Measurements from ENCODE around the gene ZNF780B. TPM values are rescaled to one million over a fixed set of nuclear protein-coding genes. Genes with fewer than 3 reads are reported as not detected.

ZNF780B gene
- total RNA-seq, 4 donors from 2014 or later, result 5.4 to 9.8 (median 8.5) TPM

GRCh38 chr19:39993605-39994004 lies 62.4 kb downstream of the ZNF780B start:
- Histone ChIP-seq H3K4me3 (no peak overlapping the region), H3K36me3 (no peaks in the 10 kb centered on the region), H3K27ac (no peak overlapping the region), H3K27me3 (no peaks in the 10 kb centered on the region), H3K4me1 (peaks cover 18% of the 10 kb centered on the region), H3K9me3 (no peaks in the 10 kb centered on the region)
- no peak for DNase-seq (ENCODE audit: low spot score in 2 of 2)
- WGBS, result 100% methylated on average over 1 of the region's 1 CpG
- TF ChIP-seq POLR2A (IDR thresholded peaks at IDR 0.05) (no peak), CTCF (IDR thresholded peaks at IDR 0.05) (no peak), POLR2AphosphoS5 (IDR thresholded peaks at IDR 0.05) (no peak), EP300 (IDR thresholded peaks at IDR 0.05) (no peak)

GRCh38 chr19:39987596-39987995 lies 68.4 kb downstream of the ZNF780B start:
- H3K9me3 ChIP-seq, result peaks cover 22% of the 10 kb centered on the region
- H3K36me3 ChIP-seq, result peaks cover 5% of the 10 kb centered on the region
- TF ChIP-seq POLR2A (IDR thresholded peaks at IDR 0.05), result no peak
- no peak for TF ChIP-seq CTCF (IDR thresholded peaks at IDR 0.05)
- TF ChIP-seq POLR2AphosphoS5 (IDR thresholded peaks at IDR 0.05), result no peak
- no peak for TF ChIP-seq EP300 (IDR thresholded peaks at IDR 0.05)
- WGBS, result 96% methylated on average over 1 of the region's 1 CpG
- no peaks in the 10 kb centered on the region for H3K4me1 ChIP-seq
- H3K27ac ChIP-seq, result no peak overlapping the region
- H3K27me3 ChIP-seq, result no peaks in the 10 kb centered on the region
- H3K4me3 ChIP-seq, result no peak overlapping the region
- no peak for DNase-seq (ENCODE audit: low spot score in 2 of 2)

GRCh38 chr19:39987167-39987566 lies 68.9 kb downstream of the ZNF780B start:
- no peaks in the 10 kb centered on the region for H3K4me1 ChIP-seq
- no peaks in the 10 kb centered on the region for H3K27me3 ChIP-seq
- no peak overlapping the region for H3K4me3 ChIP-seq
- H3K9me3 ChIP-seq, result peaks cover 22% of the 10 kb centered on the region
- DNase-seq (ENCODE audit: low spot score in 2 of 2), result no peak
- H3K36me3 ChIP-seq, result peaks cover 9% of the 10 kb centered on the region
- no peak overlapping the region for H3K27ac ChIP-seq
- TF ChIP-seq POLR2AphosphoS5 (IDR thresholded peaks at IDR 0.05) (no peak), POLR2A (IDR thresholded peaks at IDR 0.05) (no peak), CTCF (IDR thresholded peaks at IDR 0.05) (no peak), EP300 (IDR thresholded peaks at IDR 0.05) (no peak)

GRCh38 chr19:39986643-39987042 lies 69.4 kb downstream of the ZNF780B start:
- Histone ChIP-seq H3K27ac (no peak overlapping the region), H3K36me3 (peaks cover 14% of the 10 kb centered on the region), H3K9me3 (peaks cover 22% of the 10 kb centered on the region), H3K4me1 (no peaks in the 10 kb centered on the region), H3K27me3 (no peaks in the 10 kb centered on the region), H3K4me3 (no peak overlapping the region)
- TF ChIP-seq EP300 (IDR thresholded peaks at IDR 0.05), result no peak
- TF ChIP-seq POLR2A (IDR thresholded peaks at IDR 0.05), result no peak
- no peak for TF ChIP-seq POLR2AphosphoS5 (IDR thresholded peaks at IDR 0.05)
- TF ChIP-seq CTCF (IDR thresholded peaks at IDR 0.05), result no peak
- no peak for DNase-seq (ENCODE audit: low spot score in 2 of 2)

GRCh38 chr19:39983695-39984300 lies 72.2 kb downstream of the ZNF780B start:
- Histone ChIP-seq H3K27me3 (no peaks in the 10 kb centered on the region), H3K4me3 (no peak overlapping the region), H3K4me1 (no peaks in the 10 kb centered on the region), H3K9me3 (peaks cover 22% of the 10 kb centered on the region), H3K36me3 (peaks cover 43% of the 10 kb centered on the region), H3K27ac (no peak overlapping the region)
- no peak for DNase-seq (ENCODE audit: low spot score in 2 of 2)
- TF ChIP-seq POLR2A (IDR thresholded peaks at IDR 0.05), result no peak
- no peak for TF ChIP-seq POLR2AphosphoS5 (IDR thresholded peaks at IDR 0.05)
- TF ChIP-seq CTCF (IDR thresholded peaks at IDR 0.05), result no peak
- no peak for TF ChIP-seq EP300 (IDR thresholded peaks at IDR 0.05)
- WGBS, result 83% methylated on average over 5 of the region's 5 CpGs

Measured in suprapubic skin (tissue), 4 donors.